SK-N-MC (cell line): ENCODE data around the gene ATP2B2.

Experiments used
- EZH2 ChIP-seq: fragments of 200-600 bp; sonication (generic); IDR thresholded peaks from one replicate; pipeline ENCODE4 v1.6.1; 2017; ENCODE audit warnings: antibody characterized with exemption
- FOXP2 ChIP-seq: optimal IDR thresholded peaks from 2 replicates; pipeline ENCODE3; 2011; ENCODE audit warnings: mild to moderate bottlenecking, moderate library complexity; ENCODE audit not compliant: insufficient read depth; ENCODE audit errors: extremely low read length, control extremely low read depth
- POLR2AphosphoS5 ChIP-seq: IDR thresholded peaks from 2 replicates; pipeline ENCODE4 v1.6.1; 2012; ENCODE audit warnings: mild to moderate bottlenecking, low read depth, low read length, borderline replicate concordance

- TF ChIP-seq EZH2 = no peak
- TF ChIP-seq POLR2AphosphoS5 = no peak
- no peak for TF ChIP-seq FOXP2
These were observed 153.1 kb downstream of the ATP2B2 start for GRCh38 chr3:10352146-10352911.
